Ectodermal cell (in vitro differentiated cells): Measurements from ENCODE around the gene TMUB2.

Experiments
- H3K27ac ChIP-seq: 2 replicates; pipeline ENCODE4 v1.7.0; 2013; ENCODE audit warnings: mild to moderate bottlenecking, low read depth, low read length; ENCODE audit not compliant: insufficient read depth, poor library complexity, severe bottlenecking
- H3K27me3 ChIP-seq: 2 replicates; pipeline ENCODE4 v1.7.0; 2013; ENCODE audit warnings: mild to moderate bottlenecking, low read length; ENCODE audit not compliant: insufficient read depth, control insufficient read depth, poor library complexity, severe bottlenecking
- H3K36me3 ChIP-seq: one replicate; pipeline ENCODE4 v1.7.0; 2013; ENCODE audit warnings: low read length; ENCODE audit not compliant: control insufficient read depth, insufficient read depth
- H3K4me1 ChIP-seq: one replicate; pipeline ENCODE4 v1.7.0; 2013; ENCODE audit warnings: low read length; ENCODE audit not compliant: control insufficient read depth, insufficient read depth
- H3K4me3 ChIP-seq: 2 replicates; pipeline ENCODE4 v1.7.0; 2013; ENCODE audit warnings: low read depth, low read length, control low read depth; ENCODE audit not compliant: insufficient read depth
- H3K9me3 ChIP-seq: 2 replicates; pipeline ENCODE4 v1.7.0; 2013; ENCODE audit warnings: mild to moderate bottlenecking, low read length, moderate library complexity; ENCODE audit not compliant: control insufficient read depth
- WGBS, 2 experiments: methylation state at CpG; one replicate each; pipeline ENCODE4 v1.1.7; 2013; ENCODE audit warnings: missing lambda C conversion rate in 2 of 2; 5-methylcytosine and 5-hydroxymethylcytosine counted together

TMUB2 gene

DNA sequence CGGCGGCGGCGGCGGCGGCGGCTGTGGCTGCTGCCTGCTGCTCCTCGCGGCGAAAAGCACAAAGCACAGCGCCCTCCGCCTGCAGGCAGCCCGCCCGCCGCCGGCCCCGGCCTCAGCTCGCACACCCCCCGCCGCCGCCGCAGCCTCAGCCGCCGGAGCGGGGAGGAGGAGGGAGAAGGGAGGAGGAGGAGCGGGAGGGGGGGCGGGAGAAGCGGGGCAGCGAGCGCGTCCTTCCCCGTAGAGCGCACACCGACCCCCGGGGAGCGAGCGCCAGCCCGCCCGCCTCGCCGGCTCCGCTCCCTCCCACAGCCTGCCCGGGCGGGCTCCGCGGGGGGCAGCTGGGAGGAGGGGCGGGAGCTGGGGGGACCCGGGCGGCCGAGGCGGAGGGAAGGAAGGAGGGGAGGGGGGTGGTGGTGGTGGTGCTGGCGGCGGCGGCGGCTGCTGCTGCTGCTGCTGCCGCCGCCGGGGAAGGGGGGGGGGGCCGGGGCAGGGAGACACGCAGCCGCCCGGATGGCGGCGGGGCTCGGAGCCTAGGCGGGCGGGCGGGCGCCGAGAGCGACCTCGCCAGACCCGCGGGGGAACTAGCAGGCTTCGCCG, 32.9 kb downstream of the TMUB2 start, which contains the start of gene UBTF:
TSS of gene UBTF (minus strand) at position 60 of the 597 bp plus-strand sequence. CDS start 1,446 bp downstream, outside the sequence.
- H3K36me3 ChIP-seq: peaks cover 21% of the 10 kb centered on the region
- 0 to 1% methylated on average over 76 of the region's 76 CpGs for WGBS, 2 experiments
- H3K9me3 ChIP-seq: no peaks in the 10 kb centered on the region
- no peaks in the 10 kb centered on the region for H3K27me3 ChIP-seq
- H3K27ac ChIP-seq: peak within 1 kb of the TSS; percentile 89
- peak within 1 kb of the TSS; percentile 72 for H3K4me3 ChIP-seq
- H3K4me1 ChIP-seq: peaks cover 14% of the 10 kb centered on the region

DNA sequence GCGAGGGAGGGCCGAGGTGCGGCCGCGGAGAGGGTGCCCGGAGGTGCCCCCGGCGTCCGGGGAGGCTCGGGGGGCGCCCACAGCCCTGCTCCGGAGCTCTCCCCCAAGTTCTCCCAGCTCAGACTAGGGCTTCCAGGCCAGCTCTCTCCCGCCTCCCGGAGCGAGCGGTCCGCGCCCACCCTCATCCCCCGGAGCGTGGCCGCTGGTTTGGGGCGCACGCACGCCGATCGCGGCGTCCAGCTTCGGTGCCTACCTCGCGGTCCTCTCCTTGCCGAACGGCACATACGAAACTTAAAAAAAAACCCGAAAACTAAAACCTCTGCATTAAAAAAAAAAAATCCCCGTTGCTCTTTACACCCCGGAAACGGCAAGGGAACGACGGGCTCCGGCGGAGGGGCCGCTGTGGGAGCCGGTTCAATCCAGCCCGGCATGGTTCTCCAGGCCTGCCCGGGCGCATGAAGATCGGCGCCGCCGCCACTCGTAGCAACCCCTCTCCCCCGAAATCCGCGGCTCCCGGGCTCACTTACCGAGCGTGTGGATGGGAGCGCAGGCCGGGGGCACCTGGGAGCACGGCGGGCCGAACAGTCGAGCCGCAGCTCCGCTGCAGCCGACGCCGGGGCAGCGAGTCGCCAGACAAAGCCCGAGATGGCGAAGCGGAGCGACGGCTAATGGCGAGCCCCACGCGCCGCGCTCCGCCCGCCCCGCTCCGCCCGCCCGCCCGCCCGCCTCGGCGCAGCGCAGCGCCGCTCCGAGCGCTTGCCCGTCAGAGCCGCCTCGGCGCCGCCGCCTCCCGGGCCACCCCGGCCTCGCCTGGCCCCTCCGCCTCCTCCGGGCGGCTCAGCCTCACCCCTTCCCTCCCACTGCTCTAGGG, 33.7 kb downstream of the TMUB2 start:
- H3K27ac ChIP-seq: peak overlapping the region; percentile 68
- WGBS, 2 experiments: 0% methylated on average over 108 of the region's 108 CpGs
- H3K9me3 ChIP-seq: no peaks in the 10 kb centered on the region
- H3K36me3 ChIP-seq: peaks cover 13% of the 10 kb centered on the region
- peaks cover 14% of the 10 kb centered on the region for H3K4me1 ChIP-seq
- H3K27me3 ChIP-seq: no peaks in the 10 kb centered on the region
- peak overlapping the region; percentile 72 for H3K4me3 ChIP-seq

DNA sequence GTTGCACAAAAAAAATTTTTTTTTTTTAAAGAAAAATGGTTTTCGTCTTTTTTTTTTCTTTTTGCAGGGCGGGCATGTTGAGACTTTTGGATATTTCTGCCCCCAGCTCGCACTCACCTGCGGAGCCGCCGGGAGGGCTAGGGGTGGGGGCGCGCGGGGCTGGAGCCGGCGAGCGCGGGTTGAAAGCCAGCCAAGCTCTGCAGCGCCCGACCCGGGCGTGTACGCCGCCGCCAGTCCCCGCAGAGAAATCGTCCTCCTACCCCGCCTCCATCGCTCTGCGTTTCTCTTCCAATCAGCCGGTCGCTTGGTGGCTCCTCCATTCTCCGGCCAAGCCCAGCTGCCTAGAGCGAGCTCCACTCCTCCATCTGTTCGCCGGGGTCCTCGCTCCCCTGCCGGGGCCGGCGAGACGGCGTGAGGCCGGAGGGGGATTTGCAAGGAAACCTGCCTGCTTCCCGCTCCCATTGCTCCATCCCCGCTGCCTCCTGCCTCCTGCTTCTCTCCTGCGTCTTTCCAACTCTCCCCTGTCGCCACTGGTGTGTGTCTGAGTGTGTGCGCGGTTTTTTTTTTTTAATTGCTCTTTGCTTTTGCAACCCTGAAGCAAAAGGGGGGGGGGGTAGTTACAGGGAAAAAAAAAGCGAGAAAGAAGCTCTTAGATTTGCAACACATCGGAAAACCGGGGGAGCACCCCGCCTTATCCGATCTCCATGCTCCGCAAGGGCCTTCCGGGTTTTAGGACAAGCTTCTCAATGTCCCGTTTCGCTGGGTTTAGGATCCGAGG, 34.5 kb downstream of the TMUB2 start:
- Histone ChIP-seq H3K36me3 (peaks cover 5% of the 10 kb centered on the region), H3K27ac (no peak overlapping the region), H3K4me3 (peak overlapping the region; percentile 72), H3K9me3 (no peaks in the 10 kb centered on the region), H3K4me1 (peaks cover 14% of the 10 kb centered on the region), H3K27me3 (no peaks in the 10 kb centered on the region)
- 0% methylated on average over 53 to 54 of the region's 54 CpGs for WGBS, 2 experiments

DNA sequence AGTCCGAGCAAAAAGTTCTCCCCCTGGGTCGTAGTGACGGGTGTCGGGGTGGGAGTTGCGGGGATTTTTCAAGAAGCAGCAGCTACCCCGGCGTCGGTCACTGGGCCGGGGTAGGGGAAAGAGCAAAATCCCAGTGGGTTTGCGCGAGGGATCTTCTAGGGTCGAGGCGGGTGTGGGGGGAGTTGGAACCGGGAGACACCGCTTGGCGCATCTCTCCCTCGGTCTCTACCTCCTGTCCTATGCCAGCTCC, 35.0 kb downstream of the TMUB2 start:
- Histone ChIP-seq H3K36me3 (peaks cover under 1% of the 10 kb centered on the region), H3K4me3 (peak overlapping the region; percentile 72), H3K27me3 (no peaks in the 10 kb centered on the region), H3K27ac (no peak overlapping the region), H3K9me3 (no peaks in the 10 kb centered on the region), H3K4me1 (peaks cover 14% of the 10 kb centered on the region)
- 0% methylated on average over 17 of the region's 17 CpGs for WGBS, 2 experiments

DNA sequence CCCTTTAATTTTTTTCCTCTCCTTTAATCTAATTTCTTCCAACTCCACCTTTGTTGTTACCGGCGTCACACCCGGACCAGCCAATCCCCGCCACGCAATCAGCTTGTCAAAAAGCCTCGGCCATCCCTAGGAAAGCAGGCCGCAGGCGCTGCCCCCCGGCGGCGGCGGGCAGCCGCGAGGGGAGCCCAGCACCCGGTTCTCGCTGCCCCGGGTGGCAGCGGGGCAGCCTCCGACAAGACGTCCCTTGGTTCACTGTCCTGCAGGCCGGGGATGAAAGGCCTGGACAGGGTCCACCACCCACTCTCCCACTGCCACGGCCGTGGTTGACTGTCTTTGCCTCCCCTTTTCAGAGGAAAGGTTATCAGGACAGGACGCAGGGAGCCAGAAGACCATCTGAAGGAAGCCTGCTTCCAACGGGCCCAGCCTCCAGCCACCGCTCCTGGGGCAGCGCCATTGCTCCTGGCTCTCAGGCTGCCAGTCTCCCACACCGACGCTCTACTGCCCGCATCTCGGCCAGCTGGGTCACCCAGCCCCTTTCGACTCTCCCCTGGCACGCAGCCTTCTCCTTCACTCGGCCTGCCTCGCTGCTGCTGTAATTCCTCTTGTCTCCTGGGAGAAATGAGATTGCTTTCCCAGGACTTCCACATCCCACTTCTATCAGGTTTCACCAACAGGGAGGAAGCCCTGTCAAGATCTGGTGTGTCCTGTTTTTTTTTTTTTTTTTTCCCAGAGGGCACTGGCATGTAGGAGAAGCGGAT, 35.5 kb downstream of the TMUB2 start:
- 4 to 5% methylated on average over 36 of the region's 36 CpGs for WGBS, 2 experiments
- Histone ChIP-seq H3K27ac (peak overlapping the region; percentile 55), H3K27me3 (no peaks in the 10 kb centered on the region), H3K36me3 (no peaks in the 10 kb centered on the region), H3K4me1 (peaks cover 9% of the 10 kb centered on the region), H3K4me3 (peak overlapping the region; percentile 72), H3K9me3 (no peaks in the 10 kb centered on the region)

DNA sequence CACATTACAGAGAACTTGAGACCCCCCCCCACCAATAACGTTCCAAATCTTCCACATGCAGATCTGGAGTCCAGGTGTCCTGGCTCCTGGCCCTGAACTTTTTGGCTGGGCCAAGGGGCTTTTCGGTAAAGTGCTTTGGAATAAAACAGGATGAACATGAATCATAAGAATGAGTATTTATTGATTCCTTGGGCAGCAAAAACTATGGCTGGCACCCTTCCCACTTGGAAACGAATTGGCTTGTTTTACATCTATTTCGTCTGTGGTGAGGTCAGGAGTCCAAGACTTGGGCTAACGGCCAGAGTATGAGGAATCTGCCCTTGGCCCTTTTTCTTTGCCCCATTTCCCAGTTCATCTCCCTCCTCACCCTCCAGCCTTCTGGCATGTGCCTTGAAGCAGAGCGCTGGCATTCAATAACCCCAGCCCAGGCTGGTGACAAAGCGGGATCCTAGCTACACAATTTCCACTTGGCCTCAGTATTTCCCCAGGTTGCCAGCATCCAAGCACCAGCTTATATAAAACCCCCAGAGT, 36.8 kb downstream of the TMUB2 start:
- Histone ChIP-seq H3K27me3 (no peaks in the 10 kb centered on the region), H3K4me1 (no peaks in the 10 kb centered on the region), H3K27ac (no peak overlapping the region), H3K9me3 (no peaks in the 10 kb centered on the region), H3K36me3 (no peaks in the 10 kb centered on the region), H3K4me3 (no peak overlapping the region)
- WGBS, 2 experiments: 88 to 94% methylated on average over 7 of the region's 7 CpGs

DNA sequence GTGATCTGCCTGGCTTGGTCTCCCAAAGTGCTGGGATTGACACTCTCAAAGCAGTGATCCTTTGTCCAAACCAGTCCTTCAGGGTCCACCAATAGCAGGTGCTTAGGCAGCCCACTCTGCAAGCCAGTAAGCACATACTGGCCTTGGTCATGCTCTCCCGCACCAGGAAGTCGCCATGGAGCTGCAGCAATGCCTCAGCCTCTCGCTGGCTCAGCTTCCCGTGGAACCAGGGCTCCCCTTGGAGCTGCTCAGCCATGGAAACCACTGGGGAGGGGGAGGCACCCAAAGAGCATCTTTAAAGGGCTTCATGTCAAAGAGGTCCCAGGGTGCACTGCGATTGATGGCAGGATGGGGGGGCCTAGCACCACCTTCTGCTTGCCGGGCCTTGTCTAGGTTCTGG, 42.3 kb downstream of the TMUB2 start:
- Histone ChIP-seq H3K9me3 (no peaks in the 10 kb centered on the region), H3K4me3 (no peak overlapping the region), H3K27me3 (no peaks in the 10 kb centered on the region), H3K4me1 (no peaks in the 10 kb centered on the region), H3K36me3 (no peaks in the 10 kb centered on the region), H3K27ac (no peak overlapping the region)
- 93 to 94% methylated on average over 6 of the region's 6 CpGs for WGBS, 2 experiments

DNA sequence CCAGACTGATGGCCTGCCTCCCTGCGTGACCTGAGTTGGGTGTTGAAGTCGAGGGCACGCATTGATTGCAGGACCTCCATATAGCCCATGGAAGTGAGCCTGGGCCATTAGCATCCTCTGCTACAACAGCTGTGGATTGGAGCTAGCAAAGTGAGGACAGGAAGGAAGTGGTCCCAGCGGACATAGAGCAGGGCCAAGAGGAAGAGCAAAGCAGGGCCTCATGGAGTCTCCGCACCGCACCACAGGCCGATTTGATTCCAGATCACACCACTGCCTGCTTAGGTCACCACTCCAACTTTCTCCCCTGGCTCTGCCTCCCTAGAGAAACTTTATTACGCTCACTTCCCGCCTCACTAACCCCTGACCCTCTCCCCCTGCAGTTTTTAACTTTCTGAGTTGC, 43.4 kb downstream of the TMUB2 start:
- Histone ChIP-seq H3K27me3 (no peaks in the 10 kb centered on the region), H3K4me3 (no peak overlapping the region), H3K4me1 (no peaks in the 10 kb centered on the region), H3K9me3 (no peaks in the 10 kb centered on the region), H3K27ac (no peak overlapping the region), H3K36me3 (no peaks in the 10 kb centered on the region)
- WGBS, 2 experiments: 94% methylated on average over 9 of the region's 9 CpGs

DNA sequence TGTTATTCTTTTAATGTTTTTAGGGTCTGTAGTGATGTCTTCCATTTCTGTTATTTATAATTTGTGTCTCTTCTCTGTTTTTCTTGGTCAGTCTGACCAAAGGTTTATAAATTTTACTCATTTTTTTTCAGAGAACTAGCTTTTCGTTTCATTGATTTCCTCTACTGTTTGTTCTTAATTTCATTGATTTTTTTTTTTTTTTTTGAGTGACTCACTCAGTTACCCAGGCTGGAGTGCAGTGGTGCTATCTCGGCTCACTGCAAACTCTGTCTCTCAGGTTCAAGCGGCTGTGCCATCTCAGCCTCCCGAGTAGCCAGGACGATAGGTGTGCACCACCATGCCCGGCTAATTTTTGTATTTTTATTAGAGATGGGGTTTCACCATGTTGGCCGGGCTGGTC, 45.3 kb downstream of the TMUB2 start:
- Histone ChIP-seq H3K4me3 (no peak overlapping the region), H3K27me3 (no peaks in the 10 kb centered on the region), H3K36me3 (no peaks in the 10 kb centered on the region), H3K9me3 (no peaks in the 10 kb centered on the region), H3K27ac (no peak overlapping the region), H3K4me1 (no peaks in the 10 kb centered on the region)
- 95 to 96% methylated on average over 7 of the region's 7 CpGs for WGBS, 2 experiments
